Prostate gland (tissue), 2 donors: Measurements from ENCODE around the gene CROCC2. TPM values are rescaled to one million over a fixed set of nuclear protein-coding genes. Genes with fewer than 3 reads are reported as not detected.

Experiments used
- DNase-seq: peaks from one replicate; pipeline ENCODE4 v3.0.0-alpha.2; 2019; ENCODE audit warnings: low spot score
- H3K27ac ChIP-seq, 2 donors: fragments of 200-600 bp; sonication (generic); 2 replicates each; pipeline ENCODE4 v1.5.1; 2017 to 2019
- H3K27me3 ChIP-seq: fragments of 200-600 bp; sonication (generic); replicated peaks from 2 replicates; pipeline ENCODE4 v1.5.1; 2019; ENCODE audit not compliant: insufficient read depth
- H3K36me3 ChIP-seq, 2 donors: fragments of 200-600 bp; sonication (generic); 1 replicate in 1 of 2; 2 replicates in 1 of 2; pipeline versions ENCODE4 v1.5.1 to v1.8.1; 2017 to 2019
- H3K4me1 ChIP-seq: fragments of 200-600 bp; sonication (generic); replicated peaks from 2 replicates; pipeline ENCODE4 v1.5.1; 2019
- H3K4me3 ChIP-seq, 2 donors: fragments of 200-600 bp; sonication (generic); 2 replicates each; pipeline ENCODE4 v1.5.1; 2017 to 2019
- H3K9me3 ChIP-seq: fragments of 200-600 bp; sonication (generic); 2 replicates; pipeline ENCODE4 v1.5.1; 2017
- POLR2A ChIP-seq: fragments of 450-650 bp; IDR thresholded peaks from one replicate; pipeline ENCODE4 v1.6.1; 2016; ENCODE audit warnings: antibody characterized with exemption, mild to moderate bottlenecking
- POLR2AphosphoS5 ChIP-seq: sonication (generic); formaldehyde crosslinking; IDR thresholded peaks from one replicate; pipeline ENCODE4 v1.6.1; 2017; ENCODE audit warnings: antibody characterized with exemption
- WGBS: methylation state at CpG from one replicate; pipeline ENCODE4 v1.1.5; 2018; 5-methylcytosine and 5-hydroxymethylcytosine counted together
- intact Hi-C: fragments of 100-400 bp; cut with DNase I; formaldehyde crosslinking; loops from one replicate; pipeline ENCODE4 v1.14.2; 2022
- total RNA-seq, 2 donors: library from RNA; depleted of rRNA; stranded (reverse); fragments of >200 nt; gene quantifications; one replicate each; pipeline ENCODE4 v1.1.0, GENCODE V29; 2016
- TF ChIP-seq, protein P1 (sequence below), 4 experiments: fragments of 200-600 bp in 2 of 4; fragments of 450-650 bp in 2 of 4; sonication (generic) in 2 of 4; IDR thresholded peaks; 1 replicate in 3 of 4; 2 replicates in 1 of 4; pipeline ENCODE4 v1.5.1; 2016 to 2019; ENCODE audit warnings: antibody characterized with exemption in 4 of 4, mild to moderate bottlenecking in 2 of 4, moderate library complexity in 2 of 4

Gene CROCC2
- total RNA-seq, 2 donors from 2014 or later, result 0.23 TPM; not detected in 1

DNA sequence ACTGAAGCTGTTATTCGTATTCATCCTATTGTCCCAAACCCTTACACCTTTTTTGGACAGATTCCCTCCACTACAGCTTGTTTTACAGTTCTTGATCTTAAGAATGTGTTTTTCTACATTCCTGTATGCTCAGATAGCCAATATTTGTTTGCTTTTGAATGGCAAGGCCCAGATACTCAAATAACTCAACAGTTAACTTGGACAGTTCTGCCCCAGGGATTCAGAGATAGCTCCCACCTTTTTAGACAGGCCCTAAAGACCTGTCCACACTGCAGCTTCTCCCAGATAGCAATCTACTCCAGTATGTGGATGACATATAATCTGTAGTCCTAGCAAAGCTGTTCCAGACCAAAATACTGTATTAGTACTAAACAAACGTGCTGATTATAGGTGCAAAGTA is 44.6 kb upstream of the CROCC2 start:
- intact Hi-C loops, result no loop called here
- H3K27ac ChIP-seq, result no peak overlapping the region

DNA sequence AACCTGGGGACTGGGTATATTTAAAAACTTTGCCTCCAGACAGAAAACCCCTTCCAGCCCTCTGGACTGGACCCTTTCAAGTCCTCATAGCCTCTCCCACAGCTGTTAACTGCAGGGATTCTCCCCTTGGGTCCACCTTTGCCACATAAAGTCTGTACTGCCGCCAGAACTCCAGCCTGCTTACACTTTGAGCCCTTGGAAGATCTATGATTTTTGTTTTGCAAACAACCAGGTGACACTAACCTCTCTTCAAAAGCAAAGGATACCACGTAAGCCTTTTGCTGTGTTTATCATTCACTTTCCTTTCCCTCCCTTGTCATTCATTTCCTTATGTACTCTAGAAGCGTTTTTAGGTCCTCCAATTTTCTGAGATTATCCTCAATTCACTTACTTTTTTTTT is 41.7 kb upstream of the CROCC2 start:
- TF ChIP-seq, protein P1, sequence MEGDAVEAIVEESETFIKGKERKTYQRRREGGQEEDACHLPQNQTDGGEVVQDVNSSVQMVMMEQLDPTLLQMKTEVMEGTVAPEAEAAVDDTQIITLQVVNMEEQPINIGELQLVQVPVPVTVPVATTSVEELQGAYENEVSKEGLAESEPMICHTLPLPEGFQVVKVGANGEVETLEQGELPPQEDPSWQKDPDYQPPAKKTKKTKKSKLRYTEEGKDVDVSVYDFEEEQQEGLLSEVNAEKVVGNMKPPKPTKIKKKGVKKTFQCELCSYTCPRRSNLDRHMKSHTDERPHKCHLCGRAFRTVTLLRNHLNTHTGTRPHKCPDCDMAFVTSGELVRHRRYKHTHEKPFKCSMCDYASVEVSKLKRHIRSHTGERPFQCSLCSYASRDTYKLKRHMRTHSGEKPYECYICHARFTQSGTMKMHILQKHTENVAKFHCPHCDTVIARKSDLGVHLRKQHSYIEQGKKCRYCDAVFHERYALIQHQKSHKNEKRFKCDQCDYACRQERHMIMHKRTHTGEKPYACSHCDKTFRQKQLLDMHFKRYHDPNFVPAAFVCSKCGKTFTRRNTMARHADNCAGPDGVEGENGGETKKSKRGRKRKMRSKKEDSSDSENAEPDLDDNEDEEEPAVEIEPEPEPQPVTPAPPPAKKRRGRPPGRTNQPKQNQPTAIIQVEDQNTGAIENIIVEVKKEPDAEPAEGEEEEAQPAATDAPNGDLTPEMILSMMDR (IDR thresholded peaks at IDR 0.05), result no peak
- TF ChIP-seq POLR2A, result no peak
- TF ChIP-seq POLR2AphosphoS5, result no peak
- Histone ChIP-seq H3K9me3 (no peaks in the 10 kb centered on the region), H3K27me3 (no peaks in the 10 kb centered on the region), H3K4me1 (no peaks in the 10 kb centered on the region), H3K4me3 (no peak overlapping the region), H3K27ac (no peak overlapping the region), H3K36me3 (no peaks in the 10 kb centered on the region)
- 83% methylated on average over 3 of the region's 3 CpGs for WGBS
- DNase-seq, result no peak
- intact Hi-C loops, result no loop called here

More for the DNA sequence above, 44.6 kb upstream of the CROCC2 start:
- Histone ChIP-seq H3K4me3 (no peak overlapping the region), H3K9me3 (no peaks in the 10 kb centered on the region), H3K4me1 (no peaks in the 10 kb centered on the region), H3K36me3 (no peaks in the 10 kb centered on the region), H3K27me3 (no peaks in the 10 kb centered on the region)
- WGBS, result 47% methylated on average over 2 of the region's 2 CpGs
- DNase-seq, result no peak
- TF ChIP-seq, protein P1 (IDR thresholded peaks at IDR 0.05), result no peak
- TF ChIP-seq POLR2AphosphoS5 (no peak), POLR2A (no peak)

DNA sequence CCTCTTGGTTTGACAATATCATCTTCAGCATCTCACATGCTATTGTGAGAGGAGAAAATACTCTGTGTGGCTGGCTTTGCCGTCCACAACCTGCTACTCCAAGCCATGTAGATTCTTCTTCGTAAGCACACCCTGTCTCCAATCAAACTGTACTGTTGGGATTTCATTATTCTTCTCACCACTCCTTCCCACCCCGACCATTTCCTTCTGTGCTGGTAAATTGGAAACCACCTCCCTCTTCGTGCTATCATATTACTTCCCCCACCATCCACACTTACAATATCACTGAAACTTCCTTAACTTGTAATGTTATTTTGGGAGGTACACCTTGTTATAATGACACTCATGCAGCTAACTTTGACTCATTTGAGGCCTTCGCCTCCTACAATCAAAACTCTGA is 40.7 kb upstream of the CROCC2 start:
- Histone ChIP-seq H3K36me3 (no peaks in the 10 kb centered on the region), H3K27me3 (no peaks in the 10 kb centered on the region), H3K4me3 (no peak overlapping the region), H3K9me3 (no peaks in the 10 kb centered on the region), H3K4me1 (no peaks in the 10 kb centered on the region), H3K27ac (no peak overlapping the region)
- no peak for DNase-seq
- TF ChIP-seq POLR2A (no peak), POLR2AphosphoS5 (no peak)
- TF ChIP-seq, protein P1 (IDR thresholded peaks at IDR 0.05), result no peak
- 67% methylated on average over 5 of the region's 5 CpGs for WGBS
- intact Hi-C loops, result no loop called here

DNA sequence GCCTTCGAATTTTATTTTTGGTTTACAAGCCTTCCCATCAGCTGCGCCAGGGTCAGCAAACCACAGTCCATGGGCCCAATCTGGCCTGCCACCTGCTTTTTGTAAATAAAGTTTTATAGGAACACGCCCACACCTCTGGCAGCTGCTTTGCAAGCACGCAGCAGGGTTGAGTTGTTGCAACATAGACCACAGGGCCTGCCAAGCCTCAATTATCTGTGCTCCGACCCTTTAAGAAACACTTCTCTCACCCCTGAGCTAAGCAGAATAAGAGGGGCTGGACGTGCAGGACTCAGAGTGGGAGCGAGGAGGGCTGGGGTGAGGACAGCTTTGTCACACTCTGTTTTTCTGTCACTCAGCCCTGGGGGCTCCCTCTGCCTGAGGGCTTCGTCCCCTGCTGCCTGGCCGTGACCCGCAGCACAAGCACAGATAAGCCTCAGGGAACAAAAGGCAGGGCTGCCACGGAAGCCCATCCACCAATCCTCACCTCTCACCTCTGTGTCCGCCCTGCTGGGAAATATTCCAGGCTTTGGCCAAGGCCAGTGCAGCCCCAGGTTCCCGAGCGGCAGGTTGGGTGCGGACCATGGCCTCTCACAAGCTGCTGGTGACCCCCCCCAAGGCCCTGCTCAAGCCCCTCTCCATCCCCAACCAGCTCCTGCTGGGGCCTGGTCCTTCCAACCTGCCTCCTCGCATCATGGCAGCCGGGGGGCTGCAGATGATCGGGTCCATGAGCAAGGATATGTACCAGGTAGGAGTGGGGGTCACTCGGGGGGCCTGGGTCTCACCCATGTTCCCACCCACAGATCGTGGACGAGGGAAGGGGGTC is 37.6 kb upstream of the CROCC2 start, which contains the start of gene AGXT:
Gene AGXT, plus strand, starts transcription at position 539 of the 823 bp plus-strand sequence. Its CDS starts 42 bp downstream, at position 581.
- peak; percentile 21 for DNase-seq
- WGBS, result 75% methylated on average over 21 of the region's 21 CpGs
- no peaks in the 10 kb centered on the region for H3K36me3 ChIP-seq
- H3K27me3 ChIP-seq, result no peaks in the 10 kb centered on the region
- intact Hi-C loops, result no loop called here
- no peaks in the 10 kb centered on the region for H3K9me3 ChIP-seq
- TF ChIP-seq POLR2A (no peak), POLR2AphosphoS5 (peak; percentile 65)
- TF ChIP-seq, protein P1 (IDR thresholded peaks at IDR 0.05), result no peak
- H3K4me1 ChIP-seq, result no peaks in the 10 kb centered on the region
- no peak within 1 kb of the TSS for H3K27ac ChIP-seq
- H3K4me3 ChIP-seq, result no peak within 1 kb of the TSS
